Upper lobe of left lung (tissue), 6 donors: ENCODE data around the gene SLC38A3. TPM values are rescaled to one million over a fixed set of nuclear protein-coding genes. Genes with fewer than 3 reads are reported as not detected.
A peak's percentile ranks its signal among the peaks of the same experiment; 100 is the strongest.

ENCODE experiments used
- ATAC-seq, 2 donors: fragments of 200-7000 bp; cut with Tn5 transposase; one replicate each; pipeline ENCODE4 v1.9.1; 2022; ENCODE audit warnings: mild to moderate bottlenecking in 2 of 2, moderate library complexity in 2 of 2; ENCODE audit not compliant: low FRiP score in 2 of 2
- DNase-seq, 2 donors: peaks; one replicate each; pipeline ENCODE4 v3.0.0-alpha.2; 2019 to 2020
- H3K27ac ChIP-seq, 4 donors: fragments of 200-600 bp; sonication (generic); one replicate each; pipeline ENCODE4 v1.5.1; 2016 to 2019
- H3K27me3 ChIP-seq, 4 donors: fragments of 200-600 bp; sonication (generic); one replicate each; pipeline ENCODE4 v1.5.1; 2017 to 2019
- H3K36me3 ChIP-seq, 4 donors: fragments of 200-600 bp; sonication (generic); one replicate each; pipeline ENCODE4 v1.5.1; 2016 to 2019
- H3K4me1 ChIP-seq, 4 donors: fragments of 200-600 bp; sonication (generic); one replicate each; pipeline ENCODE4 v1.5.1; 2018 to 2019
- H3K4me3 ChIP-seq, 4 donors: fragments of 200-600 bp; sonication (generic); one replicate each; pipeline ENCODE4 v1.5.1; 2017 to 2019; ENCODE audit warnings: mild to moderate bottlenecking in 2 of 4, moderate library complexity in 1 of 4
- H3K9me3 ChIP-seq, 4 donors: fragments of 200-600 bp; sonication (generic); one replicate each; pipeline ENCODE4 v1.5.1; 2018 to 2019
- EP300 ChIP-seq, 4 donors: sonication (generic); formaldehyde crosslinking; IDR thresholded peaks; one replicate each; pipeline ENCODE4 v1.5.1; 2017; ENCODE audit warnings: antibody characterized with exemption in 4 of 4, control low read depth in 2 of 4
- POLR2A ChIP-seq, 4 donors: fragments of 450-650 bp; IDR thresholded peaks; one replicate each; pipeline ENCODE4 v1.5.1; 2016 to 2017; ENCODE audit warnings: antibody characterized with exemption in 4 of 4, mild to moderate bottlenecking in 2 of 4
- POLR2AphosphoS5 ChIP-seq, 2 donors: sonication (generic); formaldehyde crosslinking; IDR thresholded peaks; one replicate each; pipeline ENCODE4 v1.5.1; 2017; ENCODE audit warnings: antibody characterized with exemption in 2 of 2
- WGBS, 2 donors: methylation state at CpG; one replicate each; pipeline ENCODE4 v1.1.5; 2017 to 2018; 5-methylcytosine and 5-hydroxymethylcytosine counted together
- total RNA-seq, 6 donors: library from RNA; depleted of rRNA in 4 of 6; stranded (reverse); fragments of >200 nt in 4 of 6; gene quantifications; one replicate each; pipeline versions ENCODE4 v1.1.0 to v1.2.1, GENCODE V29; 2016 to 2021
- TF ChIP-seq, protein P1 (sequence below), 6 experiments: fragments of 450-650 bp in 4 of 6; fragments of 200-600 bp in 2 of 6; sonication (generic) in 2 of 6; IDR thresholded peaks; one replicate each; pipeline ENCODE4 v1.5.1; 2016 to 2019; ENCODE audit warnings: antibody characterized with exemption in 6 of 6
- donor health status: DM: no; HTN: no; CAD: no; lungs with moderate emphysema.
- donor health status: DM: no; HTN: yes; CAD: no; lungs with severe emphysema.

The SLC38A3 gene
- total RNA-seq, 6 donors from 2014 or later = 0.15 to 0.17 TPM; not detected in 4

GRCh38 chr3:50235716-50236483 lies 30.8 kb downstream of the SLC38A3 start, which contains the start of gene GNAI2:
TSS of gene GNAI2 (plus strand) at chr3:50236204. CDS start at chr3:50236336, 132 bp downstream.
- Histone ChIP-seq H3K27ac (peak within 1 kb of the TSS; percentile 94 to 98 (median 95)), H3K36me3 (peaks cover 0 to 15% (median 7%) of the 10 kb centered on the region in 4 donors), H3K9me3 (no peaks in the 10 kb centered on the region), H3K4me1 (peaks cover 39 to 51% (median 47%) of the 10 kb centered on the region in 4 donors), H3K4me3 (peak within 1 kb of the TSS; percentile 86 to 94 (median 90)), H3K27me3 (no peaks in the 10 kb centered on the region)
- TF ChIP-seq, protein P1, sequence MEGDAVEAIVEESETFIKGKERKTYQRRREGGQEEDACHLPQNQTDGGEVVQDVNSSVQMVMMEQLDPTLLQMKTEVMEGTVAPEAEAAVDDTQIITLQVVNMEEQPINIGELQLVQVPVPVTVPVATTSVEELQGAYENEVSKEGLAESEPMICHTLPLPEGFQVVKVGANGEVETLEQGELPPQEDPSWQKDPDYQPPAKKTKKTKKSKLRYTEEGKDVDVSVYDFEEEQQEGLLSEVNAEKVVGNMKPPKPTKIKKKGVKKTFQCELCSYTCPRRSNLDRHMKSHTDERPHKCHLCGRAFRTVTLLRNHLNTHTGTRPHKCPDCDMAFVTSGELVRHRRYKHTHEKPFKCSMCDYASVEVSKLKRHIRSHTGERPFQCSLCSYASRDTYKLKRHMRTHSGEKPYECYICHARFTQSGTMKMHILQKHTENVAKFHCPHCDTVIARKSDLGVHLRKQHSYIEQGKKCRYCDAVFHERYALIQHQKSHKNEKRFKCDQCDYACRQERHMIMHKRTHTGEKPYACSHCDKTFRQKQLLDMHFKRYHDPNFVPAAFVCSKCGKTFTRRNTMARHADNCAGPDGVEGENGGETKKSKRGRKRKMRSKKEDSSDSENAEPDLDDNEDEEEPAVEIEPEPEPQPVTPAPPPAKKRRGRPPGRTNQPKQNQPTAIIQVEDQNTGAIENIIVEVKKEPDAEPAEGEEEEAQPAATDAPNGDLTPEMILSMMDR (IDR thresholded peaks at IDR 0.05) = peak in 3 of 6 experiments; percentile 35 to 40 (median 36)
- peak in 3 of 4 donors; percentile 90 to 99 (median 94) for TF ChIP-seq POLR2A (IDR thresholded peaks at IDR 0.05)
- no peak for TF ChIP-seq EP300 (IDR thresholded peaks at IDR 0.05)
- TF ChIP-seq POLR2AphosphoS5 (IDR thresholded peaks at IDR 0.05) = peak; percentile 90 to 99
- 0 to 2% methylated on average over 27 to 49 of the region's 75 CpGs for WGBS, 2 donors
- peak; percentile 99 to 100 for DNase-seq
- peak; percentile 95 to 98 for ATAC-seq

DNA sequence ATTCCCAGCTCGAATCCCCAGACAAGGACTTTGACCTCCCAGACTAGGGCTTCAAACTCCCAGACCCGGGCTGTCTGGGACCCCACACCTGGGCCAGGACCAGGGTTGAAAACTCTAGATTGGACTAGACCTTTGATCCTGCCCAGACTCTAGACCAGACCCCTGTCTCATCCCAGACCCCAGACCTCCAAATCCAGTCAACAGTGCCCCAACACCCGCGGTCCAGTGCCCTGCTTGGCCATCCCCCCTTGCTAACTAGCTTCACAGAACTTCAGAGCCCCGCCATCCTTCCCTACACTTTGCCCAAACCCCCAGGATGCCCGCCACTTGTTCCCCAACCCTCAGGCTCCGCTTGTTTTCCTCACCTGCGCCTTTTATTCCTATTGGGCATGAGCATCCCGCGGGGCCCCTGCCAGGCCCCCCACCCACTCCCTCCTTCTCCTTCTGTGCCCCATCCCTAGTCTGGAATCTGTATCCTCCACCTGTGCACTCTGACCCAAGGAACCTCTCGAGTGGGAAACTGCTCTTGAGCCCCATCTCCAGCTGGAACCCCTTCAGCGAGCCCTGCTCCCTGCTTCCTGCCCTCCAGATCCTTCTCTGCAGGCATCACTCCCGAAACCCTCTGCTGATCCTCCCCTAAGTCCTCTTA lies 31.5 kb downstream of the SLC38A3 start:
- Histone ChIP-seq H3K36me3 (peaks cover 0 to 17% (median 8%) of the 10 kb centered on the region in 4 donors), H3K4me3 (peak overlapping the region; percentile 86 to 94 (median 90)), H3K27ac (peak overlapping the region; percentile 94 to 98 (median 95)), H3K27me3 (no peaks in the 10 kb centered on the region), H3K9me3 (no peaks in the 10 kb centered on the region), H3K4me1 (peaks cover 46 to 57% (median 54%) of the 10 kb centered on the region in 4 donors)
- TF ChIP-seq POLR2AphosphoS5 (IDR thresholded peaks at IDR 0.05) (no peak), POLR2A (IDR thresholded peaks at IDR 0.05) (no peak), EP300 (IDR thresholded peaks at IDR 0.05) (no peak)
- TF ChIP-seq, protein P1 (IDR thresholded peaks at IDR 0.05) = no peak
- 0 to 1% methylated on average over 12 to 13 of the region's 13 CpGs for WGBS, 2 donors
- DNase-seq (peak in 1 of 2 donors; percentile 45), ATAC-seq (no peak)

- Histone ChIP-seq H3K4me1 (peaks cover 52 to 63% (median 60%) of the 10 kb centered on the region in 4 donors), H3K9me3 (no peaks in the 10 kb centered on the region), H3K4me3 (peak overlapping the region; percentile 86 to 94 (median 90)), H3K36me3 (peaks cover 0 to 17% (median 8%) of the 10 kb centered on the region in 4 donors), H3K27ac (peak overlapping the region; percentile 94 to 98 (median 95)), H3K27me3 (no peaks in the 10 kb centered on the region)
- TF ChIP-seq POLR2A (IDR thresholded peaks at IDR 0.05) = peak in 1 of 4 donors; percentile 18
- no peak for TF ChIP-seq POLR2AphosphoS5 (IDR thresholded peaks at IDR 0.05)
- TF ChIP-seq, protein P1 (IDR thresholded peaks at IDR 0.05) = no peak
- WGBS, 2 donors = 2% methylated on average over 6 to 7 of the region's 7 CpGs
- ATAC-seq (peak in 1 of 2 donors; percentile 12), DNase-seq (peak in 1 of 2 donors; percentile 36)
Observed at GRCh38 chr3:50237133-50237651, 32.1 kb downstream of the SLC38A3 start.

GRCh38 chr3:50237754-50238548 lies 32.9 kb downstream of the SLC38A3 start:
- 0 to 1% methylated on average over 10 to 31 of the region's 31 CpGs for WGBS, 2 donors
- Histone ChIP-seq H3K4me1 (peaks cover 59 to 70% (median 68%) of the 10 kb centered on the region in 4 donors), H3K27me3 (no peaks in the 10 kb centered on the region), H3K4me3 (peak overlapping the region; percentile 86 to 94 (median 90)), H3K36me3 (peaks cover 0 to 17% (median 8%) of the 10 kb centered on the region in 4 donors), H3K27ac (peak overlapping the region; percentile 94 to 98 (median 95)), H3K9me3 (no peaks in the 10 kb centered on the region)
- peak in 3 of 4 donors; percentile 55 to 82 (median 75) for TF ChIP-seq POLR2A (IDR thresholded peaks at IDR 0.05)
- TF ChIP-seq, protein P1 (IDR thresholded peaks at IDR 0.05) = no peak
- TF ChIP-seq POLR2AphosphoS5 (IDR thresholded peaks at IDR 0.05) = peak; percentile 93 to 94
- peak in 1 of 4 donors; percentile 30 for TF ChIP-seq EP300 (IDR thresholded peaks at IDR 0.05)
- DNase-seq (peak; percentile 95), ATAC-seq (peak; percentile 70 to 76)
